ENCODE results near the gene SLC41A3. TPM values are rescaled to one million over a fixed set of nuclear protein-coding genes. Genes with fewer than 3 reads are reported as not detected.

Gene SLC41A3
- total and polyA plus RNA-seq, 11 donors: 20.9 to 60.1 (median 46.4) TPM

Other genes starting within 250 kb of the SLC41A3 start
- 1 to 10 TPM; 1.1 to 7.4 (median 2.0) TPM for gene ROPN1B, start 114.9 kb downstream of the SLC41A3 start, total RNA-seq
- 1 to 10 TPM; 2.0 to 8.1 TPM for gene ROPN1B, start 114.9 kb downstream of the SLC41A3 start, polyA plus RNA-seq
- 10 to 100 TPM; 26.9 to 74.1 (median 29.4) TPM for gene ALDH1L1, start 96.5 kb upstream of the SLC41A3 start, total RNA-seq
- 10 to 100 TPM; 13.4 to 27.2 TPM for gene ALDH1L1, start 96.5 kb upstream of the SLC41A3 start, polyA plus RNA-seq

Measured in heart left ventricle (tissue), 11 donors.